Astrocyte (in vitro differentiated cells and primary cell): ENCODE measurements around the gene MAP3K21. TPM values are rescaled to one million over a fixed set of nuclear protein-coding genes. Genes with fewer than 3 reads are reported as not detected.

Experiments
- DNase-seq: peaks from one replicate; pipeline ENCODE4 v3.0.0-alpha.2; 2010; ENCODE audit warnings: low read depth
- FAIRE-seq: peaks from 2 replicates; lab custom pipeline; 2011; peaks lifted over from hg19 to GRCh38; lab: Jason Lieb, UNC
- H2AFZ ChIP-seq: 2 replicates; pipeline ENCODE4 v1.6.0; 2012; ENCODE audit warnings: low read depth, low read length, inconsistent platforms
- H3K27ac ChIP-seq: 2 replicates; pipeline ENCODE4 v1.5.1; 2011; ENCODE audit warnings: low read depth, low read length, inconsistent platforms
- H3K27me3 ChIP-seq: 2 replicates; pipeline ENCODE4 v1.6.0; 2011; ENCODE audit warnings: low read length, inconsistent platforms; ENCODE audit not compliant: insufficient read depth
- H3K36me3 ChIP-seq: 2 replicates; pipeline ENCODE4 v1.5.1; 2011; ENCODE audit warnings: low read length, inconsistent platforms; ENCODE audit not compliant: insufficient read depth
- H3K4me1 ChIP-seq: 2 replicates; pipeline ENCODE4 v1.5.1; 2011; ENCODE audit warnings: low read length, inconsistent platforms; ENCODE audit not compliant: insufficient read depth
- H3K4me2 ChIP-seq: 2 replicates; pipeline ENCODE4 v1.6.0; 2012; ENCODE audit warnings: low read length, inconsistent platforms
- H3K4me3 ChIP-seq: 2 replicates; pipeline ENCODE4 v1.5.1; 2011; ENCODE audit warnings: low read depth, mild to moderate bottlenecking, low read length, inconsistent platforms; ENCODE audit not compliant: insufficient read depth
- H3K79me2 ChIP-seq: 2 replicates; pipeline ENCODE4 v1.6.0; 2012; ENCODE audit warnings: mild to moderate bottlenecking, low read length, inconsistent platforms; ENCODE audit not compliant: insufficient read depth
- H3K9ac ChIP-seq: 2 replicates; pipeline ENCODE4 v1.6.0; 2012; ENCODE audit warnings: mild to moderate bottlenecking, low read length, inconsistent platforms
- H3K9me3 ChIP-seq: 2 replicates; pipeline ENCODE4 v1.5.1; 2012; ENCODE audit warnings: low read depth, mild to moderate bottlenecking, low read length, inconsistent platforms; ENCODE audit not compliant: insufficient read depth
- H4K20me1 ChIP-seq: 2 replicates; pipeline ENCODE4 v1.6.0; 2012; ENCODE audit warnings: low read length, inconsistent platforms; ENCODE audit not compliant: insufficient read depth
- H3K27ac Mint-ChIP-seq: one replicate; pipeline ENCODE4 v1.8.0; 2021; ENCODE audit warnings: mild to moderate bottlenecking, mixed read lengths; ENCODE audit not compliant: unreplicated experiment
- H3K27me3 Mint-ChIP-seq: one replicate; pipeline ENCODE4 v1.8.0; 2021; ENCODE audit warnings: low read depth, mixed read lengths; ENCODE audit not compliant: unreplicated experiment
- H3K36me3 Mint-ChIP-seq: one replicate; pipeline ENCODE4 v1.8.0; 2021; ENCODE audit warnings: low read depth, mixed read lengths; ENCODE audit not compliant: unreplicated experiment
- H3K4me1 Mint-ChIP-seq: one replicate; pipeline ENCODE4 v1.8.0; 2021; ENCODE audit warnings: low read depth, mixed read lengths; ENCODE audit not compliant: unreplicated experiment
- H3K4me3 Mint-ChIP-seq: one replicate; pipeline ENCODE4 v1.8.0; 2021; ENCODE audit warnings: mild to moderate bottlenecking, moderate library complexity, mixed read lengths; ENCODE audit not compliant: unreplicated experiment
- H3K9me3 Mint-ChIP-seq: one replicate; pipeline ENCODE4 v1.8.0; 2021; ENCODE audit warnings: mild to moderate bottlenecking, mixed read lengths; ENCODE audit not compliant: unreplicated experiment
- EZH2 ChIP-seq: IDR thresholded peaks from 2 replicates; pipeline ENCODE4 v1.6.1; 2012; ENCODE audit warnings: mild to moderate bottlenecking, low read length, inconsistent platforms; ENCODE audit not compliant: insufficient read depth
- total RNA-seq: library from RNA; stranded (reverse); gene quantifications from 2 replicates; pipeline ENCODE4 v1.2.1, GENCODE V29; 2021
- TF ChIP-seq, protein P1 (sequence below): IDR thresholded peaks from 2 replicates; pipeline ENCODE4 v1.5.1; 2011; ENCODE audit warnings: low read depth, mild to moderate bottlenecking, inconsistent platforms, low read length, moderate library complexity; ENCODE audit not compliant: insufficient read depth

MAP3K21 gene
- total RNA-seq, 1 donor from 2014 or later = 2.5 TPM

DNA sequence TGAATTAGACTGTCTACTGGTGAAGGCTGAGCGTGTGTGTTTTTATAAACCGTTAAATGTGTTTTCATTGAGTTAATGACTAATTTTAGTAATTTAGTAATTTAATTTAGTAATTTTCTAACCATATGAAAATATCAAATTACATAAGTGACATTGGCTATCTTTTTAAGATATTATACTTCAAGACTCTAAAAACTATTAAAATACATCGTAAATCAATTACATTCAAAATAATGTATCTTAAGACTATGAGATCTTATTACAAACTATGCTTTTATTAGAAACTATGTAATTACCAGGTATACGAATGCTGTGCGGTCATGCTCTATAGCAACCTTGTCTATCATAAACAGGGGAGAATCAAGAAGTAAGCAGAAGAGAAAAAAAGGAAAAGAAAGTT lies 21.6 kb downstream of the MAP3K21 start:
- DNase-seq (no peak), FAIRE-seq (no peak)
- Histone ChIP-seq H3K4me2 (no peak overlapping the region), H4K20me1 (no peaks in the 10 kb centered on the region), H3K9me3 (no peaks in the 10 kb centered on the region), H3K36me3 (no peaks in the 10 kb centered on the region), H3K27ac (no peak overlapping the region), H3K4me3 (no peak overlapping the region), H3K4me1 (no peaks in the 10 kb centered on the region), H3K79me2 (no peaks in the 10 kb centered on the region), H3K27me3 (no peaks in the 10 kb centered on the region), H2AFZ (no peak overlapping the region), H3K9ac (no peak overlapping the region)
- no peak overlapping the region for H3K27ac Mint-ChIP-seq
- TF ChIP-seq, protein P1, sequence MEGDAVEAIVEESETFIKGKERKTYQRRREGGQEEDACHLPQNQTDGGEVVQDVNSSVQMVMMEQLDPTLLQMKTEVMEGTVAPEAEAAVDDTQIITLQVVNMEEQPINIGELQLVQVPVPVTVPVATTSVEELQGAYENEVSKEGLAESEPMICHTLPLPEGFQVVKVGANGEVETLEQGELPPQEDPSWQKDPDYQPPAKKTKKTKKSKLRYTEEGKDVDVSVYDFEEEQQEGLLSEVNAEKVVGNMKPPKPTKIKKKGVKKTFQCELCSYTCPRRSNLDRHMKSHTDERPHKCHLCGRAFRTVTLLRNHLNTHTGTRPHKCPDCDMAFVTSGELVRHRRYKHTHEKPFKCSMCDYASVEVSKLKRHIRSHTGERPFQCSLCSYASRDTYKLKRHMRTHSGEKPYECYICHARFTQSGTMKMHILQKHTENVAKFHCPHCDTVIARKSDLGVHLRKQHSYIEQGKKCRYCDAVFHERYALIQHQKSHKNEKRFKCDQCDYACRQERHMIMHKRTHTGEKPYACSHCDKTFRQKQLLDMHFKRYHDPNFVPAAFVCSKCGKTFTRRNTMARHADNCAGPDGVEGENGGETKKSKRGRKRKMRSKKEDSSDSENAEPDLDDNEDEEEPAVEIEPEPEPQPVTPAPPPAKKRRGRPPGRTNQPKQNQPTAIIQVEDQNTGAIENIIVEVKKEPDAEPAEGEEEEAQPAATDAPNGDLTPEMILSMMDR = no peak
- no peak for TF ChIP-seq EZH2
- H3K36me3 Mint-ChIP-seq = no peaks in the 10 kb centered on the region
- H3K9me3 Mint-ChIP-seq = peaks cover 5% of the 10 kb centered on the region
- no peaks in the 10 kb centered on the region for H3K27me3 Mint-ChIP-seq
- H3K4me1 Mint-ChIP-seq = peaks cover 2% of the 10 kb centered on the region
- no peak overlapping the region for H3K4me3 Mint-ChIP-seq

GRCh38 chr1:233354983-233355382 lies 27.5 kb downstream of the MAP3K21 start:
- FAIRE-seq = no peak
- no peaks in the 10 kb centered on the region for H3K36me3 Mint-ChIP-seq

More at GRCh38 chr1:233354983-233355382, 27.5 kb downstream of the MAP3K21 start:
- TF ChIP-seq, protein P1 = no peak
- TF ChIP-seq EZH2 = no peak
- H3K27me3 Mint-ChIP-seq = no peaks in the 10 kb centered on the region
- H3K9me3 Mint-ChIP-seq = no peaks in the 10 kb centered on the region
- H3K4me3 ChIP-seq = no peak overlapping the region
- H3K27ac ChIP-seq = no peak overlapping the region
- H4K20me1 ChIP-seq = no peaks in the 10 kb centered on the region
- no peak overlapping the region for H3K4me2 ChIP-seq
- H3K36me3 ChIP-seq = no peaks in the 10 kb centered on the region
- H3K27ac Mint-ChIP-seq = no peak overlapping the region
- no peak overlapping the region for H3K4me3 Mint-ChIP-seq
- H3K9me3 ChIP-seq = no peaks in the 10 kb centered on the region
- H2AFZ ChIP-seq = no peak overlapping the region
- H3K79me2 ChIP-seq = no peaks in the 10 kb centered on the region
- no peak for DNase-seq
- H3K4me1 Mint-ChIP-seq = peaks cover 2% of the 10 kb centered on the region
- no peaks in the 10 kb centered on the region for H3K27me3 ChIP-seq
- H3K4me1 ChIP-seq = no peaks in the 10 kb centered on the region
- no peak overlapping the region for H3K9ac ChIP-seq
